Activated CD4-positive, CD25-positive, alpha-beta regulatory T cell treated with anti-CD3 and anti-CD28 coated beads, Interleukin-2, amount 50 U/mL, for 72 hours (primary cell): Measurements from ENCODE around the gene AKAP12.
"Not testable (repeated sequence)": the region's sequence is repeated elsewhere in the genome, so short reads cannot be mapped to it uniquely, and the experiment has no call there.

Source experiments
- DNase-seq: peaks from one replicate; pipeline ENCODE4 v3.0.0; 2021

AKAP12 gene

DNA sequence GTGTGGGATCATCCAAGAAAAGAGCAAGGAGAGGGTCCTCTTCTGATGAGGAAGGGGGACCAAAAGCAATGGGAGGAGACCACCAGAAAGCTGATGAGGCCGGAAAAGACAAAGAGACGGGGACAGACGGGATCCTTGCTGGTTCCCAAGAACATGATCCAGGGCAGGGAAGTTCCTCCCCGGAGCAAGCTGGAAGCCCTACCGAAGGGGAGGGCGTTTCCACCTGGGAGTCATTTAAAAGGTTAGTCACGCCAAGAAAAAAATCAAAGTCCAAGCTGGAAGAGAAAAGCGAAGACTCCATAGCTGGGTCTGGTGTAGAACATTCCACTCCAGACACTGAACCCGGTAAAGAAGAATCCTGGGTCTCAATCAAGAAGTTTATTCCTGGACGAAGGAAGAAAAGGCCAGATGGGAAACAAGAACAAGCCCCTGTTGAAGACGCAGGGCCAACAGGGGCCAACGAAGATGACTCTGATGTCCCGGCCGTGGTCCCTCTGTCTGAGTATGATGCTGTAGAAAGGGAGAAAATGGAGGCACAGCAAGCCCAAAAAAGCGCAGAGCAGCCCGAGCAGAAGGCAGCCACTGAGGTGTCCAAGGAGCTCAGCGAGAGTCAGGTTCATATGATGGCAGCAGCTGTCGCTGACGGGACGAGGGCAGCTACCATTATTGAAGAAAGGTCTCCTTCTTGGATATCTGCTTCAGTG is 110.8 kb downstream of the AKAP12 start:
- no peak for DNase-seq

DNA sequence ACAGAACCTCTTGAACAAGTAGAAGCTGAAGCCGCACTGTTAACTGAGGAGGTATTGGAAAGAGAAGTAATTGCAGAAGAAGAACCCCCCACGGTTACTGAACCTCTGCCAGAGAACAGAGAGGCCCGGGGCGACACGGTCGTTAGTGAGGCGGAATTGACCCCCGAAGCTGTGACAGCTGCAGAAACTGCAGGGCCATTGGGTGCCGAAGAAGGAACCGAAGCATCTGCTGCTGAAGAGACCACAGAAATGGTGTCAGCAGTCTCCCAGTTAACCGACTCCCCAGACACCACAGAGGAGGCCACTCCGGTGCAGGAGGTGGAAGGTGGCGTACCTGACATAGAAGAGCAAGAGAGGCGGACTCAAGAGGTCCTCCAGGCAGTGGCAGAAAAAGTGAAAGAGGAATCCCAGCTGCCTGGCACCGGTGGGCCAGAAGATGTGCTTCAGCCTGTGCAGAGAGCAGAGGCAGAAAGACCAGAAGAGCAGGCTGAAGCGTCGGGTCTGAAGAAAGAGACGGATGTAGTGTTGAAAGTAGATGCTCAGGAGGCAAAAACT is 111.5 kb downstream of the AKAP12 start:
- no peak for DNase-seq

DNA sequence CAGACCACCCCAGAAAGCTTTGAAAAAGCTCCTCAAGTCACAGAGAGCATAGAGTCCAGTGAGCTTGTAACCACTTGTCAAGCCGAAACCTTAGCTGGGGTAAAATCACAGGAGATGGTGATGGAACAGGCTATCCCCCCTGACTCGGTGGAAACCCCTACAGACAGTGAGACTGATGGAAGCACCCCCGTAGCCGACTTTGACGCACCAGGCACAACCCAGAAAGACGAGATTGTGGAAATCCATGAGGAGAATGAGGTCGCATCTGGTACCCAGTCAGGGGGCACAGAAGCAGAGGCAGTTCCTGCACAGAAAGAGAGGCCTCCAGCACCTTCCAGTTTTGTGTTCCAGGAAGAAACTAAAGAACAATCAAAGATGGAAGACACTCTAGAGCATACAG is 112.0 kb downstream of the AKAP12 start:
- DNase-seq = no peak

DNA sequence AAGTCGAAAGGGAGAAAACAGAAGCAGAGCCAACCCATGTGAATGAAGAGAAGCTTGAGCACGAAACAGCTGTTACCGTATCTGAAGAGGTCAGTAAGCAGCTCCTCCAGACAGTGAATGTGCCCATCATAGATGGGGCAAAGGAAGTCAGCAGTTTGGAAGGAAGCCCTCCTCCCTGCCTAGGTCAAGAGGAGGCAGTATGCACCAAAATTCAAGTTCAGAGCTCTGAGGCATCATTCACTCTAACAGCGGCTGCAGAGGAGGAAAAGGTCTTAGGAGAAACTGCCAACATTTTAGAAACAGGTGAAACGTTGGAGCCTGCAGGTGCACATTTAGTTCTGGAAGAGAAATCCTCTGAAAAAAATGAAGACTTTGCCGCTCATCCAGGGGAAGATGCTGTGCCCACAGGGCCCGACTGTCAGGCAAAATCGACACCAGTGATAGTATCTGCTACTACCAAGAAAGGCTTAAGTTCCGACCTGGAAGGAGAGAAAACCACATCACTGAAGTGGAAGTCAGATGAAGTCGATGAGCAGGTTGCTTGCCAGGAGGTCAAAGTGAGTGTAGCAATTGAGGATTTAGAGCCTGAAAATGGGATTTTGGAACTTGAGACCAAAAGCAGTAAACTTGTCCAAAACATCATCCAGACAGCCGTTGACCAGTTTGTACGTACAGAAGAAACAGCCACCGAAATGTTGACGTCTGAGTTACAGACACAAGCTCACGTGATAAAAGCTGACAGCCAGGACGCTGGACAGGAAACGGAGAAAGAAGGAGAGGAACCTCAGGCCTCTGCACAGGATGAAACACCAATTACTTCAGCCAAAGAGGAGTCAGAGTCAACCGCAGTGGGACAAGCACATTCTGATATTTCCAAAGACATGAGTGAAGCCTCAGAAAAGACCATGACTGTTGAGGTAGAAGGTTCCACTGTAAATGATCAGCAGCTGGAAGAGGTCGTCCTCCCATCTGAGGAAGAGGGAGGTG is 112.9 kb downstream of the AKAP12 start:
- no peak for DNase-seq

DNA sequence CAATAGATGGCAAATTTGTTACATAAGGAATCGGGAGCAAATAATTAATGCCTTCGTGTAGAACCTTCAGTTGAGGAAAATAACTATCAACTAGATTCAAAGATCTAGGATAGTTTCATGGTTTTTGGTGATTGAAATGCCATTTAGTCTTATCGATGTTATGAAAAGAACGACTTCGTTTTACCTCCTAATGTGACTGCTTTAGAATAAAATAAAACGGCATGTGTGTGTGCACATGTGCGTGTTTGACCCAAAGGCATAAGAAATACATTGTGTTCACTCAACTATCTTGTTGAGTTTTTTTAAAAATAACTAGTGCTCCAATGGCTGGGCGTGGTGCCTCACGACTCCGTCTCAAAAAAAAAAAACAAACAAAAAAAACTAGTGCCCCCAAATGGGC is 114.0 kb downstream of the AKAP12 start:
- no peak for DNase-seq

DNA sequence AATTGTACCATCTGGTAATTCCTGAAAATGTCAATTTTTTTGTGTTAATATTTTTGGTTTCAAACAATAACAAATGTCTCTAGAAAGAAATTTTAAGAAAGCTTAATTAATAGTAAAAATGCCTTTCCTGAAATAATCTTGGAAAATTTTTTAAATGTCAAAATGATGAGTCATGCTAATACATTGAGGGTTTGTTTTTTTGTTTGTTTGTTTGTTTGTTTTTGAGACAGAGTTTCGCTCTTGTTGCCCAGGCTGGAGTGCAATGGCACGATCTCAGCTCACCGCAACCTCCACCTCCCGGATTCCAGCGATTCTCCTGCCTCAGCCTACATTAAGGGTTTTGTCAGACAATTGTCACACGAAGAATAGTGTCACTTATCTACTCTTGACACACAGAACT is 117.2 kb downstream of the AKAP12 start:
- DNase-seq = not testable (repeated sequence)

DNA sequence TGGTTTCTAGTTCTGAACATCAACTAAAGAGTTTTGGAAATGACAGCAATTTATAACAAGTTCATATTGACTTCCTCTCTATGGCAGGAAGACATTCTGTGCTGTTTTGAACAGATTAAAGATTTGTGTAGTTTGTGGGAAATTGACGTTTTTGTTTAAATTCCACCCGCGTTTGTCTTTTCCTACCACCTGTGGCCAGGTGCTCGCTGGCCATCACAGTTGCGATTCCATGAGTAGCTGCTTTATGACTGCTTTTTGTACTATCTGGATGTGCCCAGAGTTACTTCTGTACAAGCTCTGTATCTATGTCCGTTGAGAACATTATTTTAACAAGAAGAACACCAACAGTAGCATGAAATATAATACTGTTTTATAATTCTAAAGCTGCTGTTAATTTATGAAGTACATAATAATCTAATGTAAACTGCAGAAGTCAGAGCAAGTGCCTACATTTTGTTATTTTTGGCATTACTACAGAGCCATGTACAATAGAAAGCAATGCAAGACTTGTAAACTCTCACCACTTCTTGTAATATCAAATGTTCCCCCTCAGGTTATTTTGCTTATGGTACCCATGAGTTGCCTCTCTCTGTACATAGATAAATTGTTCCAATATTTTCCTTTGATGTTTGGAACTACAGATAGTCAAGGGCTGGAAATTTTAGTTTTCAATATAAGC is 118.1 kb downstream of the AKAP12 start:
- no peak for DNase-seq

DNA sequence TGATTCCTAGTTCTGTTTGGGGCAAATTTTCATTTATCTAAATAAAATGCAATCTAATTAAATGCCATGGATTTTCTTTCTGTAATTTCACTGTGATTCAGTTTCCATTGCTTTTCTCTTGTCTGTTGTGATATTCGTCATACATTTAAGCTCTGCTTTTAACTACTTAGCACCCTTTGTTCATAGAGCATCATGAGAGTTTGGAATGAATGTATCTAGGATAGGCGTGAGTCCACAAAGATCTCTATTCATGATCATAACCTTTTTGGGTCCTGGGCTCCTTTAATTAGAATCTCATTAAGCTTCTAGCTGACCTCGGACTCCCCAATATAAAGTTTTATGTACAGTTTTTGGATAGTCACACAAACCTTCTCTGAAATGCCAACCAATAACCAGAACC is 118.7 kb downstream of the AKAP12 start:
- DNase-seq = no peak

DNA sequence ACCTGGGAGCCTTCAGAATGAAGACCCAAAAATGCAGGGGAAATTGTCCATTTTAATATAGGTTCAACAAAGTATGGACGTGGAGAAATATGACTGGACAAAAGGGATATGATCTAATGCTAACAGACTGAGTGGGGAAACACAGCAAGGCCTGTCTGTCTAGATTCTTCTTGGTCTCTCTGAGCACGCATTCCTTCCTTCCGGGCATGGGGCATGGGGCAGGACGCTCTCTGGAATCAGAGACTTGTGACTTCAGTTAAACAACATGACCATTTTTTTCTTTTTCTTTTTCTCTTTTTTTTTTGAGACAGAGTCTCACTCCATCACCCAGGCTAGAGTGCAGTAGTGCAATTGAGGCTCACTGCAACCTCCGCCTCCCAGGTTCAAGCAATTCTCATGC is 119.7 kb downstream of the AKAP12 start:
- no peak for DNase-seq

DNA sequence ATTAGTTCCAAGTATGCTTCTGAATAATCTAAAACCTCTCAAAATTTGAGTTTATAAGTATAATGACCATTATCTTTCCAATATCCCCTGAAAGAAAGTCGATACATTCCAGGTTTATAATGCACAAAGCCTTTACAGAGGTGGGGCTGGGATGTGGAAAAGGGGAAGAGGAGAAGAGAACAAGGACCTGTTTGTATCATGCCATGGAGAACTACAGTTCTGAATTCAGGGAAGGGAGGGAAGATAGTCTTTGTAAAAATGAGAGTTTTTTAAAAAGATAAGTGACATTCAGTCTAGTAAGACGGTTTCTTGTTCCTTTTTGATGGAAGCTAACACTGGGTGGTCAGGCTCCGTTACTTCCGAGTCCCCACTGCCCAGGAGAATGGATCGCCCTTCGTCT is 125.5 kb downstream of the AKAP12 start:
- DNase-seq = no peak

DNA sequence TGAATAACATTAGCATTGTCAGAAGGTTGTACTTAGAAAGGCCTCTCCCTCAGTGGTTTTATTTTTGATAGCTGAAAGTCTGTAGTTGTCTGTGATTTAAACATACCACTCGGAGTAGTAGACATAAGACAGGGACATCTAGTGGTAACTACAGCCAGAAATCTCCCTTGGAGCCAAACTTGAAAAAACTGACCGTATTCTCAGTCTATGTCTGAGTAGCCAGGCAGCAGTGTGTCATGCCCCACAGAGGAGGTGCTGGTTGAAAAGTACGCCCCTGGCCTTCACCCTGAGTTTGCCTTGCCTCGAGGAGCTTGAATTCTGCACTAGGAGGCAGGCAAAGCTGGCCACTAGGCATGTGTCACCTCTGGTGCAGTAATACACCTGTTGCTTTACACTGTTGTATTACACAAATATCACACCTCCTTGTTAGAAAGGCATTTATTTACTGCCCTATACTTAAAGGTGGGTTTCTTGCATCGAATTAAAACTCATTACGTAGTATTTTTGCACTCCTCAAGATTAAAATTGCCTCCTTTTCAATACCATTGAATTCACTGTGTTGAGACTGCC is 130.8 kb downstream of the AKAP12 start:
- no peak for DNase-seq

DNA sequence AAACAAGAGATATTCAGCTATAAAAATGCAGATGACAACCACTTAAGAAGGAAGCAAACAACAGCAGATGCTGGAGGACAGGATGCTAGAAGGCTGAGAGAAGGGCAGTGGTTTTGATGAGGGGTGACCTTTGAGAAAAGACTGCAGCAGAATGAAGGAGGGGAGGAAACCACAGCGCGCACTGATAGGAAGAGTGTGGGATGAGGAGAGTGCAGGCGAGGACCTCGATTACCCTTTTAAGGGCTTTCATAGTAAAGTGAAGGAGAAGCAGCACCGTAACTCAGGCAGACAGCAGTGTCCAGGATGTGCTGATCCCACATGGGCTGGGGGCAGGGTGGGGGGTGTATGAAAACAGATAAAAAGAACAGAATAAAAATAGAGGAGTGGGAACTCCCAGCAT is 132.4 kb downstream of the AKAP12 start:
- no peak for DNase-seq

DNA sequence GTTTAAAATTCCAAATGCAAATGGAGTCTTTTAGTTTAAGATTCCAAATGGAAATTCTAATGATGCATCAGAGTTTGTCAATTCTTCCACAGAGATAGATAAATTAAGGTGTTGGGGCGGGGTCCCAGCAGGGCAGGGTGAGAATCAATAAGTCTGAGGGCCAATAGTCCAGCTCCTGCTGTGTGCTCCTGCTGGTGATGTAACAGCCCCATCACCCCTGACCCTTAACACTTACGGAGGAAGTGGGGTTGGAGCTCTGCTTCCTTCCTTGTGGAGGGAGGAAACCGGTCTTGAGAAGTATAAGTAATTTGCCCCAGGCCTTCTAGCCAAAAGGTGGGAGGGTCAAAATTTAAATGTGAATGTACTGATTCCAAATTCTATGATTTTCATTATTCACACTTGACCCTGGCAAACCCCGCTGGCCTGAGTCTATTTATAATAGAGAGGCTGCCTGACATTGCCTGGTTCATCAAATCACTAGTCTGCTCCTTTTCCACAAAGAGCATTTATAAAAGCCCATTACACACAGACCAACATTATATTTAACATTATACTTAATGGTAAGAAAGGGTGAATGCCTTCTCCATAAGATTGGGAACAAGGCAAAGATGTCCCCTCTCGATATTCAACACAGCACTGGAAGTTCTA is 134.4 kb downstream of the AKAP12 start:
- no peak for DNase-seq

DNA sequence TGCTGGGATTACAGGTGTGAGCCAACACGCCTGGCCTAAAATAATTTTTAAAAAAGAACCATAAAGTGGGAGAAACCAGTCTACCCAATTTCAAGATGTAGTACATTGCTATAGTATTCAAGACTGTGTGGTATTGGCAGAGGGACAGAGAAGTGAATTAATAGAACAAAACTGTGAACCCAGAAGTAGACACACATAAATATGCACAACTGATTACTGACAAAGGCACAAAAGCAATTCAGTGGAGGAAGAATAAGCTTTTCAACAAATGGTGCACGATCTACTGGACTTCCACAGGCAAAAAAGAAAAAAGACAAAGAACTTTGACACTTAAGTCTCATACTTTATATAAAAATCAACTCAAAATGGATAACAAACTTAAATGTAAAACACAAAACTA is 136.1 kb downstream of the AKAP12 start:
- DNase-seq = no peak

DNA sequence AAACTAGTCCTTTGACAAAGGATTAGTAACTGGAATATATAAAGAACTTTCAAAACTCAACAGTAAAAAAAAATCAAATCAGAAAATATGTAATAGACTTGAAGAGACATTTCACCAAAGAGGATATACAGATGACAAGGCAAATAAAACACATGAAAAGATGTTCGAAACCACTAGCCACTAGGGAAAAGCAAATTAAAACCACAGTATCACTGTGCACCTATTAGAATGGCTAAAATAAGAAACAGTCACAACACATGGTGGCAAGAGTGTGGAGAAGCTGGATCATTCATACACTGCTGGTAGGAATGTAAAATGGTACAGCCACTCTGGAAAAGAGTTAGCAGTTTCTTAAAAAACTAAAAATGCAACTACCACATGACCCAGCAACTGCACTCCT is 136.7 kb downstream of the AKAP12 start:
- DNase-seq = no peak

DNA sequence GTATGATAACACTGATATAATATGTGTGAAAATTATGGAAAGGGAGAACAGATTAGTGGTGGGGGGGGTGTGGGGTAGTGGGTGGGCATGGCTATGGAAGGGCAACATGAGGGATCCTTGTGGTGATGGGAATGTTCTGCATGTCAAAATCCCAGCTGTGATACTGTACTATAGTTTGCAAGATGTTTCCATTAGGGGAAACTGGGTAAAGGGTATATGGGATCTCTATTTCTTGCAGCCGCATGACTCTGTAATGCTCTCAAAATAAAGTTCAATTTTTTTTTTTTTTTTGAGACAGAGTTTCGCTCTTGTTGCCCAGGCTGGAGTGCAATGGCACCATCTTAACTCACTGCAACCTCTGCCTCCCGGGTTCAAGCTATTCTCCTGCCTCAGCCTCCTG is 137.3 kb downstream of the AKAP12 start:
- no peak for DNase-seq

DNA sequence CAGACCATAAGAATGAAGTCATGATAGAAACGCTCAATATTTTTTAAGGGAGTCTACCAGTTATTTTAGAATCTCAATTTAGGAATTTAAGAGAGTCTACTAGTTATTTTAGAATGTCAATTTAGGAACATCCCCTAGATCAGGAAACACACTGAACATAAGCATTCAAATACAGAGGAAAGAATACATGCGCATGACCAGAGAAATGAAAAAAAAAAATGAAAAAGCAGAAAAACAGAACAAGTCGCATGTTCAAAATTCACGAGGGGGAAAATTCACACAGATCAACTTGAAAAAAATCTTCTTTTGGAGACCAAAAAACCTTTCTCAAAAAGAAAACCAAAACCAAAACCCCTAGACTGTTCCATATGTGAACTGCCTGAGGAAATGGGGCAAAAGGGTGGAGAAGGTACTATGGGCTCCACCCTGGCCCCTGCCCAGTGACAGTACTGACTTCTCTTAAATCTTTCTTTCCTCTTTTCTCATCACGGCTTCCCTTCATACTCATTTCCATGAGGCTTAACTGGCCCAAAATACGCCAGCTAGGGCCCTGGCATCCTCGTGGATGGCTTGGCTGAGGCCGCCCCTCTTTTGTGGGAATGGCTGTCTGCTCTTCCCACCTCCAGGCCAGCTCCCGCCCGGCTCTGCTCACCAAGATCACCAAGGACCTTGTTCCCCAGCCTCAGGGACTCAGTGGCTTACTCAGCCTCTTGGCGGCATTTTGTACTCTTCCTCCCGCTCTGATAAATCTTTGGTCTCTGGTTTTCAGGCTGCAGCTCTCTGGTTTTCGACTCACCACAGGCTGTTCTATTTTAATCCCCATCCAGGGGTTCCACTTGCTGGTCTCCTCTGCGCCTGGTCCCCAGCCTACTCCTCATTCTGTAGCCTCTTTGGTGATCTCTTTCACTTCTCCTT is 140.4 kb downstream of the AKAP12 start:
- no peak for DNase-seq

DNA sequence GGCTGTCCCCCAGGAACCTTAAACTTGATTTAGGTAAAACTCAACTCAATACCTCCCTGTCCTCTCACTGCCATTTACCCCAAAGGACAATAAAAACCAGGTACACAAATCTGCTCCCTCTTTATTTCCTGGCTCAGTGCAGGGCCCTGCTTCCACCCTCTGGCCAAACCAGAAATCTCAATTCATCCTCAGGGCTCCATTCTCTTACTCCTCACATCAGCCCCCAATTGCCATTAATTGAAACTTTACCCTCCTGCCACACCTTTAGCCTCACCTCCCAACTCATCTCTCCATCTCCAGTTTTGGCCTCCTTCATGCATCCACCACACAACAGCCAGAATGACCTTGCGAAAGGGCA is 141.1 kb downstream of the AKAP12 start:
- DNase-seq = no peak

DNA sequence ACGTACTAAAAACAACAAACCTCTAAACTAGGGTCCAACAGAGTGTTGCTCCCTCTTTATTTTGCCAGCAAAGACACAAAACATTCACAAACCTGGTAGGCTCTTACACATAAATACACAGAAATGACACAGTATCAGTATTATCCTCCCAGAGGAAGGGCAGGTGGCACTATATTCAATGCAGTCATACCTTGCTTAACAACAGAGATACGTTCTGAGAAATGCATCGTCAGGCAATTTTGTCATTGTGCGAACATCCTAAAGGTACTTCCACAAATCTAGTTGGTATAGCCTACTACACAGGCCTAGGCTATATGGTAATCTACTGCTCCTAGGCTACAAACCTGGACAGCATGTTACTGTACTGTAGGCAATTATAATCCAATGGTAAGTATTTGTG is 142.0 kb downstream of the AKAP12 start:
- DNase-seq = no peak

DNA sequence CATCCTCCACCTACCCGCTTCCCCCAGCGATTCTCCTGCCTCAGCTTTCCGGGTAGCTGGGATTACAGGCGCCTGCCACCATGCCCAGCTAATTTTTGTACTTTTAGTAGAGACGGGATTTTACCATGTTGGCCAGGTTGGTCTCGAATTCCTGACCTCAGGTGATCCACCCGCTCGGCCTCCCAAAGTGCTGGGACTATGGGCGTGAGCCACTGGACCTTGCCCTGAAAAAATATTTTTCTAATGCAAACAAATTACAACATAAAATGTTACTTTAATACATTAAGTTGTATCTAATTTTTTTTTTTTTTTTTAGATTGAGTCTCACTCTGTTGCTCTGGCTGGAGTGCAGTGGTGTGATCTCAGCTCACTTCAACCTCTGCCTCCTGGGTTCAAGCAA is 142.9 kb downstream of the AKAP12 start:
- not testable (repeated sequence) for DNase-seq

DNA sequence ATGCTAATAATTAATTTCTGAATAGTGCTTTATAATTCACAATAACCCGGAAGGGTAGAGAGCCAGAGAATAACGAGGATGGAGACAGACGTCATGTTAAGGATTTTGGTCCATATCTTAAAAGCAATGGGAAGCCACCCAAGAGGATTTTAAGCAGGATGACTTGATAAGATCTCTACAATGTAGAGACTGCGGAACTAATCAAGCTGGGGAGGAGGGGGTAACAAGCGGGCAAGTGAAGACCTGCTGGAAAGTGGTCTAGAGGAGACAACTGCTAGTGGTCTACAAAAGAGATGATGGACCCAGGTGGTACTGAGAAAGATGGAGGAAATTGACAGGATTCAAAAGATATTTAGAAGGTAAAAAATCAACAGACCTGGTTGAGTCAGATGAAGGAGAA is 144.4 kb downstream of the AKAP12 start:
- DNase-seq = no peak
